Adrenal gland (tissue), 5 donors: ENCODE results near the gene AFM.

Experiments used
- CTCF ChIP-seq, 6 experiments: fragments of 450-650 bp in 4 of 6; fragments of 200-600 bp in 2 of 6; sonication (generic) in 1 of 6; IDR thresholded peaks; 1 replicate in 5 of 6; 2 replicates in 1 of 6; pipeline versions ENCODE4 v1.5.1 to v1.8.0; 2016 to 2021; ENCODE audit warnings: antibody characterized with exemption in 6 of 6, mild to moderate bottlenecking in 2 of 6, moderate library complexity in 1 of 6
- POLR2A ChIP-seq, 2 donors: fragments of 450-650 bp; IDR thresholded peaks; one replicate each; pipeline ENCODE4 v1.6.1; 2017; ENCODE audit warnings: antibody characterized with exemption in 2 of 2, mild to moderate bottlenecking in 2 of 2, moderate library complexity in 1 of 2
- donor health status: DM: no; HTN: no; CAD: no.

DNA sequence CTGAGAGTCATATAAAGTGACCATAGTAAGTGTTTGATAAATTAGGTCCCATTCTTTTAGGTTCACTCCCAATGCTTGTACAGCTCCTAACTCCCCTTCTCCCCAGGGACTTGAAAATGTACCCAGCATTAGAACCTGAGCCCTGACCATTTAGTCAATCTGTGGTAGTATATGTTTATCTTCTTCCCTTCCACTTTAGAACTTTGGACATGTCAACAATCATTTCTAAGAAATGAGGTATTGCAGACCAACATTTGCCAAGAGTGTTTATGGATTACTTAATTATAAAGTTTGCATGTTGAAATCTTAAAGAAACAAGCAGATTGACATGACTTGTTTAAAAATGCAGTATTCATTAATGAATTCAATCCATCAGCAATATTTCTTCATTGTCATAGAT, 26.0 kb downstream of the AFM start:
- TF ChIP-seq CTCF (IDR thresholded peaks at IDR 0.05) (no peak), POLR2A (IDR thresholded peaks at IDR 0.05) (no peak)
